C4-2B (cell line): ENCODE results near the gene MBD6.
"Not testable (repeated sequence)": the region's sequence is repeated elsewhere in the genome, so short reads cannot be mapped to it uniquely, and the experiment has no call there.

ENCODE experiments used
- H3K27ac ChIP-seq: fragments of 450-650 bp; 2 replicates; pipeline ENCODE4 v1.5.1; 2017
- CTCF ChIP-seq: fragments of 450-650 bp; conservative IDR thresholded peaks from 2 replicates; pipeline ENCODE4 v1.5.1; 2017; ENCODE audit warnings: mild to moderate bottlenecking
- ZFX ChIP-seq: fragments of 450-650 bp; IDR thresholded peaks from 2 replicates; pipeline ENCODE4 v1.6.1; 2017

The MBD6 gene

GRCh38 chr12:57491393-57492280, 31.0 kb upstream of the MBD6 start:
- TF ChIP-seq ZFX, result no peak
- TF ChIP-seq CTCF, result no peak; the same call in 1 of the 2 replicates
- no peak overlapping the region for H3K27ac ChIP-seq

GRCh38 chr12:57495051-57495701, 27.4 kb upstream of the MBD6 start:
- H3K27ac ChIP-seq, result not testable (repeated sequence)

GRCh38 chr12:57496822-57497221, 25.8 kb upstream of the MBD6 start:
- TF ChIP-seq CTCF, result no peak
- TF ChIP-seq ZFX, result no peak
- no peak overlapping the region for H3K27ac ChIP-seq

- no peak for TF ChIP-seq ZFX
- TF ChIP-seq CTCF, result no peak
- no peak overlapping the region for H3K27ac ChIP-seq
These were observed 25.1 kb upstream of the MBD6 start for GRCh38 chr12:57497223-57498131.

- no peak for TF ChIP-seq CTCF
- no peak for TF ChIP-seq ZFX
- H3K27ac ChIP-seq, result no peak overlapping the region
These were observed 24.5 kb upstream of the MBD6 start for GRCh38 chr12:57498132-57498502.

- no peak overlapping the region for H3K27ac ChIP-seq
- TF ChIP-seq CTCF (no peak), ZFX (no peak)
These were observed 24.1 kb upstream of the MBD6 start for GRCh38 chr12:57498571-57498970.

- no peak overlapping the region for H3K27ac ChIP-seq
- no peak for TF ChIP-seq ZFX
- no peak for TF ChIP-seq CTCF
These were observed 22.4 kb upstream of the MBD6 start for GRCh38 chr12:57500213-57500612.

GRCh38 chr12:57502311-57502969, 20.2 kb upstream of the MBD6 start:
- H3K27ac ChIP-seq, result not testable (repeated sequence)

GRCh38 chr12:57506541-57506940, 16.1 kb upstream of the MBD6 start:
- H3K27ac ChIP-seq, result not testable (repeated sequence)

GRCh38 chr12:57507796-57508195, 14.8 kb upstream of the MBD6 start:
- H3K27ac ChIP-seq, result not testable (repeated sequence)
